Activated T-helper 1 cell treated with anti-CD3 and anti-CD28 coated beads, Interleukin-12 subunit alpha, Interleukin-12 subunit beta, Interleukin-2, Interleukin-4 antibody, amounts not matched to agents 30 ng/mL and 10 ng/mL and 1 ng/mL, durations not matched to agents 14 hours and 24 hours and 36 hours (primary cell): ENCODE data around the gene TENM4. TPM values are rescaled to one million over a fixed set of nuclear protein-coding genes. Genes with fewer than 3 reads are reported as not detected.

Source experiments
- DNase-seq: peaks from one replicate; pipeline ENCODE4 v3.0.0; 2021; ENCODE audit warnings: low spot score
- H3K27ac Mint-ChIP-seq: one replicate; pipeline ENCODE4 v1.8.0; 2021; ENCODE audit warnings: mild to moderate bottlenecking, mixed read lengths
- H3K27me3 Mint-ChIP-seq: one replicate; pipeline ENCODE4 v1.8.0; 2022; ENCODE audit warnings: mild to moderate bottlenecking, moderate library complexity, mixed read lengths; ENCODE audit not compliant: insufficient read depth
- H3K36me3 Mint-ChIP-seq: one replicate; pipeline ENCODE4 v1.8.0; 2021; ENCODE audit warnings: low read depth, mixed read lengths
- H3K4me1 Mint-ChIP-seq: one replicate; pipeline ENCODE4 v1.8.0; 2021; ENCODE audit warnings: low read depth, mixed read lengths
- H3K4me3 Mint-ChIP-seq: one replicate; pipeline ENCODE4 v1.8.0; 2021; ENCODE audit warnings: mild to moderate bottlenecking, moderate library complexity, mixed read lengths
- H3K9me3 Mint-ChIP-seq: one replicate; pipeline ENCODE4 v1.8.0; 2021; ENCODE audit warnings: mixed read lengths
- intact Hi-C: fragments of 100-400 bp; cut with micrococcal nuclease; formaldehyde crosslinking; loops from one replicate; pipeline ENCODE4 v1.15.1; 2024
- total RNA-seq: library from RNA; stranded (reverse); gene quantifications from 2 replicates; pipeline ENCODE4 v1.2.3, GENCODE V29; 2022

Gene TENM4
- total RNA-seq, 1 donor from 2014 or later: 0.03 TPM

DNA sequence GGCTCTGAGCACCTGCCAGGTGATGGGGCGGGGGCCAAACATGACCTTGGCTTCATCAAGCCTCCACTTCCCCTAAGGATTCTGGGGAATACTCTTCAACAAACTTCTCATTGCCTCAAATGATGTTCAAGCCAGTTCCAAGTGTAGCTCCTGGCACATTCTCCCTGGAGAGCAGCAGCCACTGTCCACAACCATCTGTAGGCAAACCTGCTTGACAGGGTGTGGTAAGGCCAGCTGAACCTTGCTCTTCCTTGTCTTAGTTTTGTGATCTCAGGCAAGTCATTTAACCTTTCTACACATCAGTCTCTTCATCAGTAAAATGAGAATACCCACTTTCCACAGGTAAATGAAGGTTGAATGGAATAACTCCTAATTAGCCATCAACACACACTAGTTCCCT is 323.3 kb downstream of the TENM4 start:
- Mint-ChIP-seq H3K4me1 (no peaks in the 10 kb centered on the region), H3K27me3 (peaks cover 6% of the 10 kb centered on the region), H3K4me3 (no peak overlapping the region), H3K27ac (no peak overlapping the region), H3K9me3 (no peaks in the 10 kb centered on the region), H3K36me3 (no peaks in the 10 kb centered on the region)
- no peak for DNase-seq
- intact Hi-C loops: no loop called here

DNA sequence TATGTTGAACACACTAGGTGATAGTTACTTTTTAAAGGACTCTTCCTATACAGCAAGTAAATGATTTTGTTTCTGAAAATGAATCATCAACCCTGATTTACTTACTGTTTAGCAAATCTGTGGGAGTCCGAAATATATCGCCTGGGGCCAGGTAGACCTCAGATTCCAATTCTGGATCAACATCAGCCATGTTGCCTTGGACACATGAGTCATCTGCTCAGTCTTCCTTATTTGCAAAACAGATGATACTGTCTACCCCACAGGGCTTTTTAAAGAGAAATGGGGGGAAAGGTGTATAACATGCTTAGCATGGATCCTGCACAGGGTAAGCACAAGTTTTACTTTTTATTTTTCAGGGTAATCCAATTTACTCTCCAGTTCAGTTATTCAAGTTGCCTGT is 324.2 kb downstream of the TENM4 start:
- H3K4me1 Mint-ChIP-seq: no peaks in the 10 kb centered on the region
- H3K4me3 Mint-ChIP-seq: no peak overlapping the region
- H3K9me3 Mint-ChIP-seq: no peaks in the 10 kb centered on the region
- no peaks in the 10 kb centered on the region for H3K36me3 Mint-ChIP-seq
- intact Hi-C loops: no loop called here
- no peak overlapping the region for H3K27ac Mint-ChIP-seq
- no peak for DNase-seq
- H3K27me3 Mint-ChIP-seq: peaks cover 6% of the 10 kb centered on the region

DNA sequence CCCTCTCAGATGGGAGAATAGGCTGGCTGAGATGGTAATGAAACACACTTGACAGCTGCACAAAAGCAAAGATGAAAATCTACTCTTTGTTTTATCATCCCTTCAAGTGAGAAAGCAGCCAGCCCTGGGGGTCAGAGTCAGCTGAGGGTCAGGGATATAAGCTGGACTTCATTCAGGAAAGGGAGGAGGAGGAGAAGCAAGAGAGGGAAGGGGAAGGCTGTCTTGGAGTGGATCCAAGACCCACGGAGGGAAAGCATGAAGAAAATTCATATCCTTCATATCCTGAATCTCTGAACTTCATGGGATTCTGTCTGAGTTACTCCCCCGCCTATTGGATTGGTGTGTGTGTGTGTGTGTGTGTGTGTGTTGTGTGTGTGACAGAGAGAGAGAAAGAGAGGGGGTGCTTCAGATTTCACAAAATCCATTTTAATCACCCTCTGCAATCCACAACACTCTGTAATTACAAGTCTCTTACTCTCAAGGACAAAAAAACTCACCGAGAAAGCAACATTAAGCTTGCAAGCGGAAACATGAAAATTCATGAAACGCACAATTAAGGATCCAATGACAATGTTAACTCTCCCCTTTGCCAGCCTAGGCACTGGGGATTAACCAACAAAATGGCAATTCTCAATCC is 327.7 kb downstream of the TENM4 start:
- no peaks in the 10 kb centered on the region for H3K4me1 Mint-ChIP-seq
- intact Hi-C loops: no loop called here
- no peaks in the 10 kb centered on the region for H3K9me3 Mint-ChIP-seq
- no peak overlapping the region for H3K4me3 Mint-ChIP-seq
- H3K27ac Mint-ChIP-seq: no peak overlapping the region
- no peaks in the 10 kb centered on the region for H3K36me3 Mint-ChIP-seq
- DNase-seq: no peak
- peaks cover 7% of the 10 kb centered on the region for H3K27me3 Mint-ChIP-seq

DNA sequence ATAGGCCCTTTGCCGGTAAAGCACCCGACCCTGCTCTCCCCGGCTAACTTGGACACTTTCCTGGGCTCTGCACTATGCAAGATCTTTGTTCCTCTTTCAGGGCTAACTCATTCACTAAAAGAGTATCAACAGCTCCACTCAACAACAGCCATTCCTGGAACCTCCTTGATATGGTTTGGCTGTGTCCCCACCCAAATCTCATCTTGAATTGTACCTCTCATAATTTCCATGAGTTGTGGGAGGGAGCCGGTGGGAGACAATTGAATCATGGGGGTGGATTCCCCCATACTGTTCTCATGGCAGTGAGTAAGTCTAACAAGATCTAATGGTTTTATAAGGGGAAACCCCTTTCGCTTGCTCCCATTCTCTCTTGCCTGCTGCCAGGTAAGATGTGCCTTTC is 330.0 kb downstream of the TENM4 start:
- Mint-ChIP-seq H3K9me3 (no peaks in the 10 kb centered on the region), H3K4me1 (no peaks in the 10 kb centered on the region), H3K4me3 (no peak overlapping the region), H3K27me3 (peaks cover 1% of the 10 kb centered on the region), H3K36me3 (no peaks in the 10 kb centered on the region), H3K27ac (no peak overlapping the region)
- intact Hi-C loops: no loop called here
- no peak for DNase-seq

DNA sequence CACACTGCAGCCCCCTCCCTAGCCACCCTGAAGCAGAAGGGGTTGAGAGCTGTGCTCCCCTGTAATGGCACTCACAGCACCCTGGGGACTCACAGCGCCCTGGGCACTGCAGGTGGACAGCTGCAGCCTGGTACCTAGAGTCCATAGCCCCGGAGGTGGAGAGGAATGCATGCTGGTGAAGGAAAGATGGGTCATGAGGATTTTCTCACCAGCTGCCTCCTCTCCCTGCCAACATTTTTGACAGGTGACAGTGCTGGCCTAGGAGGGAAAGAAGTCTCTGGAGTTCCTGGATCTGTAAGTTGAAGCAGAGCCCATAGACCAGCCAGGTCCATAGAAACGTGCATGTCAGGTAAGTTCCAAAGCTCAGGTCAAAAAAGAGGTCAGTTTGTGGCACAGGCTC is 330.5 kb downstream of the TENM4 start:
- Mint-ChIP-seq H3K4me1 (no peaks in the 10 kb centered on the region), H3K4me3 (no peak overlapping the region), H3K36me3 (no peaks in the 10 kb centered on the region), H3K27ac (no peak overlapping the region), H3K27me3 (peaks cover 1% of the 10 kb centered on the region), H3K9me3 (no peaks in the 10 kb centered on the region)
- no peak for DNase-seq
- intact Hi-C loops: no loop called here

DNA sequence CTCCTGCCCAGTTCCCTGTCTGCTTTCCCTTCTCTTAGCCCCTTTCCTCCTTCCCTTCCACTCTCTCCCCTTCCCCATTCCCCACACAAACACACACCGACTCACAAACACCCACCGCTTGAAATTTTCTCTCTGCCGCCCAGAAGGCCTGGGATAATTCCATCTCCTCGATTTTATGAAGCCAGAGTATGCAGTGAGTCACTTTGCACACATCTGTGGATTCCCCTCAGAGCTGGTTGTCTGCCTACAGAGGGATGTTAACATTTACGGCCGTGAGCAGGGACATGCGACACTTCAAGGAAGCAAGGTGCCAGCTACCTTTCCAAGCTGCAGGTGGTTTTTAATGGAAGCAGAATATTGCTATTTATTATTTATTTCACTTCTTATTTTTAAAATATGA is 332.0 kb downstream of the TENM4 start:
- no peaks in the 10 kb centered on the region for H3K9me3 Mint-ChIP-seq
- intact Hi-C loops: no loop called here
- H3K27me3 Mint-ChIP-seq: peaks cover 1% of the 10 kb centered on the region
- H3K4me3 Mint-ChIP-seq: no peak overlapping the region
- no peak for DNase-seq
- H3K4me1 Mint-ChIP-seq: no peaks in the 10 kb centered on the region
- no peaks in the 10 kb centered on the region for H3K36me3 Mint-ChIP-seq
- no peak overlapping the region for H3K27ac Mint-ChIP-seq

DNA sequence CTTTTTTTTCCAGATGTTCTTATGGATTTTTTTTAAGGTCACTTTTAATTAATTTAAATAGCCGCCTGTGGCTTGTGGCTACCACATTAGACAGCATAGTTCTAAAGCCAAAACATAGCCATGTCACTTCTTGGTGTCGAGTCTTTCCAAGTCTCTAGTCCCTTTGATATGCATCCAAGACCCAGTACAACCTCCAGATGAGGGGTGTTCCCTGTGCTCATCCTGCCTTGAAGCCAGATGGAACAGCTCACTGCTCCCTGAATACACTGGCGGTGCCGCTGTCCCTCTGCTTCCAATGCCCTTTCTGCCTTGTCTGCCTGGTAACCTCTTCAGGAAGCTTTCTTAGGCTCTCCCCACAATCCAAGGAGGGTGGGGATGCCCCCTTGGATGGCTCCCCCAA is 338.0 kb downstream of the TENM4 start:
- intact Hi-C loops: no loop called here
- no peak for DNase-seq
- Mint-ChIP-seq H3K4me3 (no peak overlapping the region), H3K36me3 (no peaks in the 10 kb centered on the region), H3K27me3 (peaks cover 5% of the 10 kb centered on the region), H3K4me1 (no peaks in the 10 kb centered on the region), H3K27ac (no peak overlapping the region), H3K9me3 (no peaks in the 10 kb centered on the region)

DNA sequence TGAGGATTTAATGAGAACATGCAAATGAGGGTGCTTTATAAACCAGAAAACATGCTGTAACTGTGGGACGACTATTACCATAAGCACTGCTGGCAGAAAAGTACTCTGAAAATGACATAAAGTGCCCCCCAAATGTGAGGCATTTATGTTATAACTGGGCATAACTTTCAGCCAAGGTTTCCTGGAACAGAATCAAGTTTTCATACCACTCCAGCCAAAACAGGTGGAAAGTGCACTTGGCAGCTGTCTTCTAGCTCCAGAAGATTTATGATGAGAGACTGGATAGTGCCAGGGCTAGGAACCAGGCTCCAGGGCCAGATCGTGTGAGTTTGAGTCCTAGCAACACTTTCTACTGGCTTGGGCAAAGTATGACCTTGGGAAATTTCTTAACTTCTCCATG is 339.2 kb downstream of the TENM4 start:
- intact Hi-C loops: no loop called here
- no peak overlapping the region for H3K4me3 Mint-ChIP-seq
- no peaks in the 10 kb centered on the region for H3K9me3 Mint-ChIP-seq
- no peak overlapping the region for H3K27ac Mint-ChIP-seq
- H3K36me3 Mint-ChIP-seq: no peaks in the 10 kb centered on the region
- H3K4me1 Mint-ChIP-seq: no peaks in the 10 kb centered on the region
- peaks cover 5% of the 10 kb centered on the region for H3K27me3 Mint-ChIP-seq
- no peak for DNase-seq

DNA sequence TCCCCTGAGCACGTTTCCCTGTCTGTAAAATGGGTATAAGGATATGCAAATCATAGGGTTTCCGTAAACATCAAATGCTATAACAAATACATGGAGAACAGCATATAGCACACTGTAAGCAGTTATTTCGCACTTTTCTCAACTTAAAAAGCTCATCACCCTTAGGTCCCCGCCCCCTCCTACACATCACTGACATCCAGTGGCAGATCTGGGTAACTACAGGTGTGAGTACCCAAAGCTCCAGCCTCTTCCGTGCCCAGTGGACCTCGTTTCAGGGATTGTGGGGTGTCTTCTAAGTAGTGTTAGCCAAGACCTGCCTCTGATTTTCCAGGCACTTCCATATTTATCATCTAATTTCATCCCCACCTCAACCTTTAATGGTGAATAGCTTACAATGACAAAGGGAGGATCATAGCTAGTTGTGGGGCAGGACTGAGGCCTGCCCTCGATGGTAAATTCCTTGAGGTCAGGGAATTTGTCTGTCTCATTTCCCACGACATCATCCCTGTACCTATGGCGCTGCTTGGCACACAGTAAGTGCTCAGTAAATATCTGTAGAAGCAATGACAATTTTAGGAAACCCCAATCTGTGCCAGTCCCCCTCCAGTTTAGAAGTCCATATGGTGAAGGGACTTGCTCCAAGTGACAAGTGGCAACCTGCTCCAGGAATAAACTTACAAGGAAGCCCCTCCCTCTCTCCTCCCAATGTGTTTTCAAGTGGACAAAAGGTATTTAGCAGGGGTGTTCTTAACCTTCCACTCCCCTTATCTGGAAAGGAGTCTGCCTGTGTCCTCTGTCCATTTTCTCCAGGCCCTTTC is 340.5 kb downstream of the TENM4 start:
- Mint-ChIP-seq H3K27me3 (peaks cover 5% of the 10 kb centered on the region), H3K27ac (no peak overlapping the region), H3K36me3 (no peaks in the 10 kb centered on the region), H3K9me3 (no peaks in the 10 kb centered on the region), H3K4me1 (no peaks in the 10 kb centered on the region), H3K4me3 (no peak overlapping the region)
- no peak for DNase-seq
- intact Hi-C loops: loop anchor here (1.0 kb wide), 1 partner anchor 454 kb away; no protein-coding TSS in a partner anchor

DNA sequence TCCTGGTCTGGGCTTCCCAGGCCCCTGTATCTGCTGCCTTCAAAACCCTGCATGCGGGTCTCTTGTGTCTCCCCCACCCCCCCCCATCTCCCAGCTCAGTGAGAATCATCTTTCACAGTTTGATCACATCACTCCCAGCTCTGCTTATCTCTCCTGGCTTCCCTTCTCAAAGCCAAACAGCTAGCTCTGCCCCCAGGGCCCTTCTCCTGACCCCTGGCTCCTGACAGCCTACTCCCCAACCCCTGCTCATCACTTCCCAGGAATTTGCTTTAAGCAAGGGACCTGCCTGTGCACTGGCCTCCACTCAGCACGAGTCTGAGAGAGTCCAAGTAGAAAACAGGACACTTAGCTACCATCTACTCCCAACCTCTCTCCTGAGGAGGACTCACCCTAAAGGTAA is 342.7 kb downstream of the TENM4 start:
- peaks cover 5% of the 10 kb centered on the region for H3K27me3 Mint-ChIP-seq
- H3K36me3 Mint-ChIP-seq: no peaks in the 10 kb centered on the region
- no peak overlapping the region for H3K4me3 Mint-ChIP-seq
- intact Hi-C loops: no loop called here
- DNase-seq: no peak
- H3K27ac Mint-ChIP-seq: no peak overlapping the region
- H3K4me1 Mint-ChIP-seq: no peaks in the 10 kb centered on the region
- no peaks in the 10 kb centered on the region for H3K9me3 Mint-ChIP-seq

DNA sequence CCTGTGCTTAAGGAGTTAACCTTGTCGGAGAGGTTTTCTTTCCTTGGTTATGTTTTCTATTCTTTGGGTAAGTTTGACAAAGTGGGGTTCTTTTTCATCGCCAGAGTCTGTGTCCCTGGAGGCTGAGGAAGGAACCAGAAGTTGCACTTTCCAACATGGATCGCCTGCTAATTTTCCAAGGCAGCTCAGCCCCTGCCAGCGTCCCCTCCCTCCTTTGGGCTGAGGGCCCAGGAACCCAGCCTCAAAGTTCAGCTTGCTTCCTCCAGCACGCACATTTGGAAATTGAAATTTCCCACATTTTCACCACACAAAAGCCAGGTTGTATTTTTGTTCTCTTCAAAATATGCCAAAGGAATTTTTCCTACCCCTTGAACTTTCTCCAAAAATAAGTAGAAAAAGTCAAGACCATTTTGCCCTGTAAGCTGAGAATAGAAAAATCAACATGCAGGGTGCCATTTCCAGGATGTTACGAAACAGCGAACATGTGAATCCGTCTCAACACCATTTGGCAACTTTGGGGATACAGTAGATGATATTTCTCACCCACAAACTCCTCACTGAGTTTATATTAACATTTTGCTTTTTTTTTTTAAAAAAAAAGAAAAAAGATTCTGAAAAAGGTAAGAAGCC is 343.5 kb downstream of the TENM4 start:
- H3K36me3 Mint-ChIP-seq: no peaks in the 10 kb centered on the region
- no peak for DNase-seq
- intact Hi-C loops: no loop called here
- no peaks in the 10 kb centered on the region for H3K4me1 Mint-ChIP-seq
- H3K27me3 Mint-ChIP-seq: peaks cover 5% of the 10 kb centered on the region
- no peaks in the 10 kb centered on the region for H3K9me3 Mint-ChIP-seq
- H3K27ac Mint-ChIP-seq: no peak overlapping the region
- no peak overlapping the region for H3K4me3 Mint-ChIP-seq

DNA sequence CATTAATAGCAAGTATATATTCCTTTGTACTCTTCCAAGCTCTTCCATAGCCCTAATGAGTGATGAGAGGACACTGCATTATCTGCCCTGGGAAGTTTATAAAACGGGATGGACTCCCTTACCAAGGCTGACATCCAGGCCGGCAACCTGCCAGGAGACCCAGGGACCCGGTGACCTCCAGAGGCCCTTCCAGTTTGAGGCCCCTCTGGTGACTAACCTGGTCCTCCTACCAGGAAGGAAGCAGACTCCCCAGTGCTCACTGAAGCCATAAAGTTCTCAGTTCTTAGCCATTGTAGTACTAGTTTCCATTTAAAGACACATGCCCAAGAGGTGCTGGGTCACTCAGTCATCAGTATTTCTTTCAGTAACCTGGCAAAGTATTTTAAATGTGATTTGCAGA is 345.4 kb downstream of the TENM4 start:
- no peak for DNase-seq
- Mint-ChIP-seq H3K27ac (no peak overlapping the region), H3K9me3 (no peaks in the 10 kb centered on the region), H3K27me3 (peaks cover 5% of the 10 kb centered on the region), H3K4me3 (no peak overlapping the region), H3K36me3 (no peaks in the 10 kb centered on the region), H3K4me1 (no peaks in the 10 kb centered on the region)
- intact Hi-C loops: no loop called here

DNA sequence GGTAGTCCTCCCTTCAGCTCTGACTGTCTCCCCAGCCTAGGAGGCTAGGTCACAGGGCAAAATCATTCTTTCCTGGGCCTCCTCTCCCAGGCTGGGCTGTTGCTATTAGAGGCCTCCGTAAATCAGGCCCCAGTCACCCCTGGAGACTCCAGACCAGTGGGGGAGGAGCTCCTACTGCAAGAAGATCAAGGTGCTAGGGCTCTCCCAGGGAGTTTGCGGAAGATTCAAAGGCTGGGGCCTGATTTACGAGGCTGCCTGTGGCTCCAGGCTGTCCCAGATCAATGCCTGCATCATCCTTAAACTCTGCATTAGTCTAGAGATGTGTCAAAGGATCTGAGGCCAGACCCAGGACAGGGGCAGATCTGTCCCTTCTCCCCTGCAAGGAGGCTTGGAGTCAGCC is 346.2 kb downstream of the TENM4 start:
- H3K27me3 Mint-ChIP-seq: peaks cover 3% of the 10 kb centered on the region
- H3K4me3 Mint-ChIP-seq: no peak overlapping the region
- DNase-seq: no peak
- no peaks in the 10 kb centered on the region for H3K36me3 Mint-ChIP-seq
- H3K4me1 Mint-ChIP-seq: no peaks in the 10 kb centered on the region
- H3K9me3 Mint-ChIP-seq: no peaks in the 10 kb centered on the region
- no peak overlapping the region for H3K27ac Mint-ChIP-seq
- intact Hi-C loops: no loop called here
